GM18502 (cell line): Measurements from ENCODE around the gene CYB5D1.
A peak's percentile ranks its signal among the peaks of the same experiment; 100 is the strongest.

Source experiments
- ATAC-seq: cut with Tn5 transposase; IDR thresholded peaks from one replicate; pipeline ENCODE4 v1.9.1; 2021; ENCODE audit warnings: mild to moderate bottlenecking; ENCODE audit not compliant: unreplicated experiment, poor library complexity

The CYB5D1 gene

GRCh38 chr17:7843536-7844291, 14.1 kb upstream of the CYB5D1 start:
- ATAC-seq, result peak; percentile 26

GRCh38 chr17:7844292-7845154, 13.3 kb upstream of the CYB5D1 start:
- peak; percentile 51 for ATAC-seq

- no peak for ATAC-seq
Observed at GRCh38 chr17:7845359-7846062, 12.3 kb upstream of the CYB5D1 start.

- ATAC-seq, result no peak
Observed at GRCh38 chr17:7846063-7846735, 11.6 kb upstream of the CYB5D1 start.

- no peak for ATAC-seq
Observed at GRCh38 chr17:7846765-7847661, 10.8 kb upstream of the CYB5D1 start.

- ATAC-seq, result no peak
Observed at GRCh38 chr17:7848131-7848579, 9.6 kb upstream of the CYB5D1 start.

GRCh38 chr17:7848739-7849129, 9.1 kb upstream of the CYB5D1 start:
- ATAC-seq, result no peak

GRCh38 chr17:7849130-7849750, 8.6 kb upstream of the CYB5D1 start:
- ATAC-seq, result no peak

- ATAC-seq, result no peak
Observed at GRCh38 chr17:7849751-7850504, 7.9 kb upstream of the CYB5D1 start.

GRCh38 chr17:7850701-7851437, 6.9 kb upstream of the CYB5D1 start:
- no peak for ATAC-seq

GRCh38 chr17:7851438-7852261, 6.2 kb upstream of the CYB5D1 start:
- peak; percentile 67 for ATAC-seq

GRCh38 chr17:7852262-7852670, 5.5 kb upstream of the CYB5D1 start:
- ATAC-seq, result no peak

GRCh38 chr17:7852919-7853690, 4.7 kb upstream of the CYB5D1 start:
- no peak for ATAC-seq

- ATAC-seq, result no peak
Observed at GRCh38 chr17:7853691-7854038, 4.1 kb upstream of the CYB5D1 start.

GRCh38 chr17:7854078-7854777, 3.6 kb upstream of the CYB5D1 start:
- ATAC-seq, result no peak
